Neural progenitor cell (in vitro differentiated cells): Measurements from ENCODE around the gene RAB18.

Experiments
- CTCF ChIP-seq: fragments of 200-600 bp; sonication (generic); IDR thresholded peaks from 2 replicates; pipeline ENCODE4 v1.5.1; 2017; ENCODE audit warnings: antibody characterized with exemption, mild to moderate bottlenecking
- EZH2phosphoT487 ChIP-seq: fragments of 200-600 bp; sonication (generic); IDR thresholded peaks from 2 replicates; pipeline ENCODE4 v1.6.1; 2017; ENCODE audit warnings: antibody characterized with exemption

- TF ChIP-seq CTCF (no peak), EZH2phosphoT487 (no peak)
Observed at GRCh38 chr10:27474741-27475140, 29.4 kb upstream of the RAB18 start.
